Right ventricle myocardium inferior (tissue), 1 donor: ENCODE measurements around the gene CMSS1. TPM values are rescaled to one million over a fixed set of nuclear protein-coding genes. Genes with fewer than 3 reads are reported as not detected.
"Not testable (repeated sequence)": the region's sequence is repeated elsewhere in the genome, so short reads cannot be mapped to it uniquely, and the experiment has no call there.

ENCODE experiments used
- ATAC-seq: fragments of 200-7000 bp; cut with Tn5 transposase; one replicate; pipeline ENCODE4 v1.9.1; 2020; ENCODE audit warnings: mild to moderate bottlenecking, moderate library complexity
- DNase-seq: peaks from one replicate; pipeline ENCODE4 v3.0.0; 2021; ENCODE audit errors: missing footprints
- intact Hi-C: fragments of 100-400 bp; cut with DNase I; formaldehyde crosslinking; loops from one replicate; pipeline ENCODE4 v1.11.0; 2022
- microRNA-seq: library from miRNA; unstranded; fragments of <30 nt; microRNA quantifications from one replicate; pipeline ENCODE4 v1.2.0, GENCODE V29; 2020
- total RNA-seq: library from RNA; stranded (reverse); fragmentation: NEBNext Ultra II Directional; extraction: Animal tissue kit (Norgen Biotek cat#: 25700); gene quantifications from one replicate; pipeline ENCODE4 v1.2.1, GENCODE V29; 2021
- donor health status: DM: no; HTN: yes; CAD: no; lungs with severe emphysema.

CMSS1 gene
- total RNA-seq, 1 donor from 2014 or later: 37.0 TPM

GRCh38 chr3:100221159-100221558 lies 403.5 kb downstream of the CMSS1 start:
- DNase-seq: no peak
- ATAC-seq: no peak
- intact Hi-C loops: no loop called here

DNA sequence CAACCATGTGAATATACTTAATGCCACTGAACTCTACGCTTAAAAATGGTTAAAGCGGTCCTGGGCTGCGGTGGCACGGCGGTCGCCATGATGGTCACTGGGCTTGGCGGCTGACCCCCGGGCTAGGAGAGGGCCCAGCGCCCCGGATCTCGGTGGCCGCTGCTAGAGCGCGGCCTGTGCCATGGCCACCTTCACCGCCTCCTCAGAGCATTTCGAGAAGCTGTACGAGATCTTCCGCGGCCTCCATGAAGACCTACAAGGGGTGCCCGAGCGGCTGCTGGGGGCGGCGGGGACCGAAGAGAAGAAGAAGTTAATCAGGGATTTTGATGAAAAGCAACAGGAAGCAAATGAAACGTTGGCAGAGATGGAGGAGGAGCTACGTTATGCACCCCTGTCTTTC lies 407.5 kb downstream of the CMSS1 start:
- intact Hi-C loops: no loop called here
- DNase-seq: no peak
- no peak for ATAC-seq

- no peak for DNase-seq
- intact Hi-C loops: no loop called here
Observed at GRCh38 chr3:100225883-100226282, 408.2 kb downstream of the CMSS1 start.

DNA sequence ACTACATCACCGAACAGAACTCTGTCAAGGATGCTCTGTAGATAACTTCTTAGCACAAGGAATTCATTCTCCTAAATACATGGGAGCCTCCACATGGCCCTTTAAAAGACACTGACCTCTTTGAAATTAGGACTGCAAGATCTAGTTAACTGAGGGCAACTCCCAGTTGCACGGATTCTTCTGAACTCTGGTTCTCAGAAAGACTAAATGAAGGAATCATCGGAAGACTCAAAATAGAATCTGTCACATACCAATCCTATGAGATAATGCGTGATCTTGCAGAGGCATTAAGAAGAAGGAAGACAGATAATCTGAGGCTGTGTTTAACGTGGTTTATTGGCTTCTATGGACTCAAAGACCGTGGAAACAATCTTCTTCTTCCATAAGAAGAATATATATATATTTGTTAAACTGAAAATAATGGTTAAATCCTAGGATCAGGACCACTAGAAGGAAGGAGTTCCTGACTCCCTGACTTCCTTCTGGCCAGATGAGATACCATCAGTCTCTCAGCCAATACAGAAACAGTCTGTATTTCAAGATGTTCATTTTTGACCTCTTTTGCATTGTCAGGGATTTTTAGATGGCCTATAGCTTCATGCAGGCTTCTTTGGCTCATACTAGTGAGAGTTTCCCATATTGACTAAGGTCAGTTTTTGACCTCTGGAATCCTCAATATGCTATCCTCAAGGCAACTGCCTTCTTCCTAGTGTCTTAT lies 409.2 kb downstream of the CMSS1 start:
- no peak for DNase-seq
- intact Hi-C loops: no loop called here
- peak; percentile 39 for ATAC-seq

More at GRCh38 chr3:100225883-100226282, 408.2 kb downstream of the CMSS1 start:
- ATAC-seq: no peak

DNA sequence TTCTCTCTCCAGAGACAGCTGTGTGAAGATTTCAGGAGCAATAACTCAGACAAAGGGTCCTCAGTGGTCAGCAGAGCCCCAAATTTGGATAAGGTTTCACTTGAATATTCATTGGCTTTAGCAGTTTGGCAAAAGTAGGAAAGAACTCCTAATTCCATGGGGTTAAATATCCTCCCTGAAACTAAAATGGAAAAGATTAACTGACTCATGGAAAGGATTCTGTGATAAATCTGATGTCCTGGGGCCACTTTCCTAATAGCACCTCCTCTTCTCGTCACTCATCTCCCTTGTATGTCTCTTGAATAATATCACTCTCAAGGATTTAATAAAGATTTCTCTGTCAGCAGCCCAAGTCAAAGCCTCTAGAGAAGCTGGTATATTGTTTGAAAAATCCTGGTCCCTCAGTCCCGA lies 409.9 kb downstream of the CMSS1 start:
- DNase-seq: no peak
- intact Hi-C loops: no loop called here
- ATAC-seq: no peak

DNA sequence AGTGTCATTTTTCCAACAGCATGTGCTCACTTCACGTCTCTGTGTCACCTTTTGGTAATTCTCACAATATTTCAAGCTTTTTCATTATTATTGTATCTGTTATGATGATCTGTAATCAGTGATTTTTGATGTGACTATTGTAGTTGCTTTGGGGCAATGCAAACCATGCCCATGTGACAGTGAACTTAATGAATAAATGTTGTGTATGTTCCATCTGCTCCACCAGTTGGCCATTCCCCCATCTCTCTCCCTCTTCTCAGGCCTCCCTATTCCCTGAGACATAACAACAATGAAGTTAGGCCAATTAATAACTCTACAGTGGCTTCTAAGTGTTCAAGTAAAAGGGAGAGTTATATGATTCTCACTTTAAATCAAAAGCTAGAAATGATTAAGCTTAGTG lies 410.6 kb downstream of the CMSS1 start:
- ATAC-seq: no peak
- intact Hi-C loops: no loop called here

DNA sequence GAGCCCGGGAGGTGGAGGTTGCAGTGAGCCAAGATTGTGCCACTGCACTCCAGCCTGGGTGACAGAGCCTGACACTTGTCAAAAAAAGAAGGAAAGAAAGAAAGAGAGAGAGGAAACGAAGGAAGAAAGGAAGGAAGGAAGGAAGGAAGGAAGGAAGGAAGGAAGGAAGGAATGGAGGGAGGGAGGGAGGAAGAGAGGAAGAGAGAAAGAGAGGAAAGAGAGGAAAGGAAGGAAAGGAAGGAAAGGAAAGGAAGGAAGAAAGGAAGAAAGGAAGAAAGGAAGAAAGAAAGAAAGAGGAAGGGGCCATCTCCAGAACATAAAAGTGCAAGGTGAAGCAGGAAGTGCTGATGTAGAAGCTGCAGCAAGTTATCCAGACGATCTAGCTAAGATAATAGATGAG lies 411.5 kb downstream of the CMSS1 start:
- DNase-seq, intact Hi-C loops, ATAC-seq: not testable (repeated sequence)

More for the DNA sequence above, 410.6 kb downstream of the CMSS1 start:
- DNase-seq: no peak

GRCh38 chr3:100230710-100231109 lies 413.0 kb downstream of the CMSS1 start:
- ATAC-seq (no peak), DNase-seq (no peak)
- intact Hi-C loops: no loop called here

Small RNAs within 50 kb of the gene (microRNA-seq; reads per million reads assigned to microRNA genes)
- gene MIR3921: not detected

Other genes starting within 250 kb of the CMSS1 start
- 14.1 TPM for gene COL8A1, start 179.3 kb upstream of the CMSS1 start, total RNA-seq